Ascending aorta (tissue), 2 donors: Measurements from ENCODE around the gene ORM1. TPM values are rescaled to one million over a fixed set of nuclear protein-coding genes. Genes with fewer than 3 reads are reported as not detected.

Experiments used
- DNase-seq, 2 donors: peaks; one replicate each; pipeline ENCODE4 v3.0.0-alpha.2; 2019; ENCODE audit warnings: low spot score in 2 of 2
- H3K27ac ChIP-seq, 2 donors: fragments of 200-600 bp; sonication (generic); one replicate each; pipeline ENCODE4 v1.5.1; 2016 to 2017; ENCODE audit warnings: mild to moderate bottlenecking in 1 of 2
- H3K27me3 ChIP-seq: fragments of 200-600 bp; sonication (generic); one replicate; pipeline ENCODE4 v1.5.1; 2017
- H3K36me3 ChIP-seq, 2 donors: fragments of 200-600 bp; sonication (generic); one replicate each; pipeline ENCODE4 v1.5.1; 2016
- H3K4me1 ChIP-seq, 2 donors: fragments of 200-600 bp; sonication (generic); one replicate each; pipeline ENCODE4 v1.5.1; 2016 to 2017; ENCODE audit warnings: mild to moderate bottlenecking in 1 of 2
- H3K4me3 ChIP-seq, 2 donors: fragments of 200-600 bp; sonication (generic); one replicate each; pipeline ENCODE4 v1.5.1; 2016 to 2017; ENCODE audit warnings: mild to moderate bottlenecking in 1 of 2
- H3K9me3 ChIP-seq, 2 donors: fragments of 200-600 bp; sonication (generic); one replicate each; pipeline ENCODE4 v1.5.1; 2016
- CTCF ChIP-seq, 3 experiments: fragments of 200-600 bp in 2 of 3; fragments of 450-650 bp in 1 of 3; sonication (generic) in 2 of 3; IDR thresholded peaks; one replicate each; pipeline ENCODE4 v1.5.1; 2016 to 2019; ENCODE audit warnings: antibody characterized with exemption in 3 of 3, mild to moderate bottlenecking in 1 of 3, moderate library complexity in 1 of 3
- intact Hi-C: fragments of 100-400 bp; cut with DNase I; formaldehyde crosslinking; loops from one replicate; pipeline ENCODE4 v1.15.1; 2023
- total RNA-seq: library from RNA; depleted of rRNA; stranded (reverse); fragments of >200 nt; gene quantifications from one replicate; pipeline ENCODE4 v1.1.0, GENCODE V29; 2016

ORM1 gene
- total RNA-seq, 1 donor from 2014 or later, result 53.3 TPM

- TF ChIP-seq CTCF (IDR thresholded peaks at IDR 0.05), result no peak
- Histone ChIP-seq H3K27me3 (no peaks in the 10 kb centered on the region), H3K36me3 (peaks cover 81 to 97% of the 10 kb centered on the region in 2 donors), H3K9me3 (no peaks in the 10 kb centered on the region), H3K4me1 (peaks cover 3 to 7% of the 10 kb centered on the region in 2 donors), H3K4me3 (no peak overlapping the region), H3K27ac (no peak overlapping the region)
- no peak for DNase-seq
- intact Hi-C loops, result loop anchor here (10.0 kb wide), 1 partner anchor 241 kb away; the partner anchor contains the start of gene ATP6V1G1
Observed at GRCh38 chr9:114344188-114344566, 21.3 kb downstream of the ORM1 start.

GRCh38 chr9:114344692-114345091, 21.8 kb downstream of the ORM1 start:
- Histone ChIP-seq H3K9me3 (no peaks in the 10 kb centered on the region), H3K36me3 (peaks cover 78 to 94% of the 10 kb centered on the region in 2 donors), H3K27me3 (no peaks in the 10 kb centered on the region), H3K4me3 (no peak overlapping the region), H3K4me1 (peaks cover 0 to 13% of the 10 kb centered on the region in 2 donors), H3K27ac (no peak overlapping the region)
- intact Hi-C loops, result loop anchor here (10.0 kb wide), 1 partner anchor 240 kb away; the partner anchor contains the start of gene ATP6V1G1
- no peak for TF ChIP-seq CTCF (IDR thresholded peaks at IDR 0.05)
- DNase-seq, result no peak

- no peak overlapping the region for H3K27ac ChIP-seq
- H3K36me3 ChIP-seq, result peaks cover 80 to 94% of the 10 kb centered on the region in 2 donors
- intact Hi-C loops, result loop anchor here (10.0 kb wide), 1 partner anchor 239 kb away; the partner anchor contains the start of gene ATP6V1G1
Observed at GRCh38 chr9:114345493-114346065, 22.7 kb downstream of the ORM1 start.

GRCh38 chr9:114346146-114346545, 23.2 kb downstream of the ORM1 start:
- intact Hi-C loops, result loop anchor here (10.0 kb wide), 1 partner anchor 239 kb away; the partner anchor contains the start of gene ATP6V1G1

More at GRCh38 chr9:114345493-114346065, 22.7 kb downstream of the ORM1 start:
- H3K9me3 ChIP-seq, result no peaks in the 10 kb centered on the region
- no peak for DNase-seq
- no peaks in the 10 kb centered on the region for H3K27me3 ChIP-seq
- no peak overlapping the region for H3K4me3 ChIP-seq
- peaks cover 0 to 17% of the 10 kb centered on the region in 2 donors for H3K4me1 ChIP-seq
- TF ChIP-seq CTCF (IDR thresholded peaks at IDR 0.05), result no peak

GRCh38 chr9:114347675-114348074, 24.8 kb downstream of the ORM1 start:
- peaks cover 81 to 91% of the 10 kb centered on the region in 2 donors for H3K36me3 ChIP-seq
- TF ChIP-seq CTCF (IDR thresholded peaks at IDR 0.05), result no peak
- H3K27me3 ChIP-seq, result no peaks in the 10 kb centered on the region
- H3K4me1 ChIP-seq, result peaks cover 0 to 21% of the 10 kb centered on the region in 2 donors
- H3K27ac ChIP-seq, result no peak overlapping the region
- H3K9me3 ChIP-seq, result no peaks in the 10 kb centered on the region
- DNase-seq, result no peak
- intact Hi-C loops, result loop anchor here (2.0 to 10.0 kb wide), 2 partner anchors 19 to 237 kb away; partner anchors contain the start of gene ATP6V1G1
- no peak overlapping the region for H3K4me3 ChIP-seq

More at GRCh38 chr9:114346146-114346545, 23.2 kb downstream of the ORM1 start:
- no peak for TF ChIP-seq CTCF (IDR thresholded peaks at IDR 0.05)
- Histone ChIP-seq H3K4me3 (no peak overlapping the region), H3K27me3 (no peaks in the 10 kb centered on the region), H3K27ac (no peak overlapping the region), H3K4me1 (peaks cover 0 to 21% of the 10 kb centered on the region in 2 donors), H3K36me3 (peaks cover 80 to 94% of the 10 kb centered on the region in 2 donors), H3K9me3 (no peaks in the 10 kb centered on the region)
- no peak for DNase-seq
